OCI-LY7 (cell line): ENCODE data around the gene RPS6KA5.

ENCODE experiments used
- CTCF ChIP-seq: fragments of 200-600 bp; sonication (generic); conservative IDR thresholded peaks from 2 replicates; pipeline ENCODE4 v1.5.1; 2014; ENCODE audit warnings: mild to moderate bottlenecking, antibody characterized with exemption, low read length, moderate library complexity, mixed read lengths
- EZH2phosphoT487 ChIP-seq: fragments of 200-600 bp; sonication (generic); IDR thresholded peaks from 2 replicates; pipeline ENCODE4 v1.6.1; 2018; ENCODE audit warnings: low read depth, borderline replicate concordance, mild to moderate bottlenecking, mixed run types, antibody characterized with exemption, low read length, moderate library complexity, mixed read lengths

- no peak for TF ChIP-seq CTCF
- no peak for TF ChIP-seq EZH2phosphoT487
These were observed 17.8 kb upstream of the RPS6KA5 start for GRCh38 chr14:91078095-91078737.
